Activated CD4-positive, alpha-beta T cell treated with anti-CD3 and anti-CD28 coated beads, Interleukin-2, Interleukin-6, amounts not matched to agents 100 ng/mL and 50 ng/mL, durations not matched to agents 16 hours and 8 hours (primary cell): ENCODE results near the gene TRIM21.
"Not testable (repeated sequence)": the region's sequence is repeated elsewhere in the genome, so short reads cannot be mapped to it uniquely, and the experiment has no call there.

ENCODE experiments used
- DNase-seq: peaks from one replicate; pipeline ENCODE4 v3.0.0-alpha.2; 2020

The TRIM21 gene

DNA sequence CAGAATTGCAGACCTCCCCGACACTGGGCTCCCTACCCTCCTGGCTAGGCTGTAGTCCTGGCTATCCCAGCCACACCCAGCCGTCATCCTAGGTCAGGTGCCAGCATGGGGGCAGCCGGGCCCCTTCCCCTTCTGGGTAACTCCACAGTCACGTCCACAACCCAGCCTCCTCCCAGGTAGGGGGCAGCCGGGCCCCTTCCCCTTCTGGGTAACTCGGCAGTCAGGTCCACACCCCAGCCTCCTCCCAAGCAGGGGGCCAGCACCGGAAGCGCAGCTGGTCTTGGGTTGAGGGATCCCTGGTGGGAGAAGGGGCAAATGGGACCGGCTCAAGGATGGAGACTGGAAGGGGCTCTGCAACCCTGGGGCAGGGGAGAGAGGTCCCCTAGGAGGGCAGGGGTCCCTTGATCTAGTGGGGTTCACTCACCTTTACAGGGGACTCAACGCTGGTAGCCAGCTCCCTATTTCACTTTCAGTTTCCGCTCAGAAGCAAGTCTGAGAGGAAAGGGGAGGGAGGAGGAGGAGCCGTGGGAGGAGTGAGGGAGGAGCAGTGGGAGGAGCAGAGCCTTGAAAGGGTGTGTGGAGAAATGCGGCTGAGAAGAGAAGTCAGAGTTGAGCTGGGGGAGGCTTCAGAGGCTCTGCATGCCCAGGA lies at the start of gene TRIM21:
Gene TRIM21, minus strand, starts transcription at position 494 of the 649 bp plus-strand sequence. CDS start 3,293 bp downstream, outside the sequence.
- peak; percentile 91 for DNase-seq

DNA sequence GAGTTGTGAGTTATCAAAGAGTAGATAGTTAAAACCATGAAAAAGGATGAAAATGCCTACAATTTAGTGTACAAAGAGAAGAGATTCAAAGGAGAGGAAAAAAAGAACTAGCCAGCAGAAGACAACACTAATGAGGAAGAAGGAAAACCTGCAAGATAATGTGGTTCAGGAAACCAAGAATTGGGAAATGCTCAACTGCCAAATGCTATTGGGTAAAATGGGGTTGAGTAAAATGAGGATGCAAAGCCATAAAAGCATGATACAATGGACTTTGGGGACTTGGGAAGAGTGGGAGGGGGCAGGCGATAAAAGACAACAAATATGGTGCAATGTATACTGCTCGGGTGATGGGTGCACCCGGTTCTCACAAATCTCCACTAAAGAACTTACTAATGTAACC lies 48.0 kb upstream of the TRIM21 start:
- DNase-seq = no peak

DNA sequence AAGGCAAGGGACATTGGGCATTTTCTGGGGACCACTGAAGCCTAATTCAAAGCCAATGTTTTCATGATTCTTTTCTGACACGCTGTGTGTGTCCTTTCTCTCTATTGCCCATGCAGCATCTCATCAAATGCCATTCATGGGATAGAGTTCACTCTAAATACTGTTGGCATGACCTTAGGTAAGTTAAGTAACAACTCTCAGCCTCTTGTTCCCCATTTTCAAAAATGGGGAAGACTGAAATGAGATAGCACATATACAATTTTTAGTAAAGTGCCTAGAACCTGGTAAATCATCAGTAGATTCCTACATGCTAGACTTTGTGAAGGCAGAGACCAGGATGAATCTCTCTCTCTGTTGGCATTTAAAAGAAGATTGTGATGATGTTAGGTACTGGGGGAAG lies 42.9 kb upstream of the TRIM21 start:
- no peak for DNase-seq

DNA sequence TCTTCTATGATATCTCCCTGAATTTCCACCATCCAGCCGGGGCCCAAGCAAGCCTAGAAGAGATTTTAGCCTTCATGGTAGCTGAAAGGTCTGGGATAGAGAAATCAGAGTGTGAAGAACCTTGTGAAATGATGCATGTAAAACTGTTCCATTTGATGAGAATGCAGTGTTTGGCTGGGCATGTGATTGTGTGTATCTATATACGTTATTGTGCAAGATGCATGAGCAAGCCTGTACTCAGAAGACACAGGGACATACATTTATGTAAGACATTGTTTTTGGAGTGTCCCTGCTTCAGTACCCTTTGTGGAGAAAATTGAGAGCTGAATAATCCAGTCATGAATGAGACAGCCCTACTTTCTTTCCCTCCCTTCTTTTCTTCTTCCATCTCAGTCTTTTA lies 40.4 kb upstream of the TRIM21 start:
- DNase-seq = no peak

DNA sequence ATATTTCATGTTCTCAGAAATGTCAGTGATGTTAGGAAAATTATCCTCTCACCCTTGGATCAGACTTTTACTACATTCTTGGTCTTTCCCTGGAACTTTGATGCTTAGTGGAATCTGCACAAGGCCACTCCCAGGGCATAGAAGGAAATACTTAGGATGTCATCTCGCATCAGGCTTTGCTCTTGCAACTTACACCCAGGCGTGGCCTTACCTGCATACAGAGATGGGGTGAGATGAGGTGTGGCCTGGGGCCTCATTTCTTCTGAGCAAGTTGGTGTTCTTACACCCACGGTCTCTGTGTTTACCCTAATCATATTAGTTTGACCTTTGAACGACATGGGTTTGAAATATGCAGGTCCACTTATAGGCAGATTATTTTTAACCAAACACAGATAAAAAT lies 36.5 kb upstream of the TRIM21 start:
- DNase-seq = no peak

DNA sequence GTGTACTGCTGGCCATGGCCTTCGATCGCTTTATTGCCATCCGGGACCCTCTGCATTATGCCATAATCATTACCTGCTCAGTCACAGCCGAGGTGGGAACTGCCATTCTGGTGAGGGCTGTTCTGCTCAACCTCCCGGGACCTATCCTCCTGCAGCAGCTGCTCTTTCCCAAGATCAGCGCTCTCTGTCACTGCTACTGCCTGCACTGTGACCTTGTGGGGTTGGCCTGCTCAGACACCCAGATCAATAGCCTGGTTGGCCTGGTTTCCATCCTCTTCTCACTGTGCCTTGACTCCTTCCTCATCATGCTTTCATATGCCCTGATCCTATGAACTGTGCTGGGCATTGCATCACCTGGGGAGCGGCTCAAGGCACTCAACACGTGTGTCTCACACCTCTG lies 24.9 kb upstream of the TRIM21 start:
- no peak for DNase-seq

DNA sequence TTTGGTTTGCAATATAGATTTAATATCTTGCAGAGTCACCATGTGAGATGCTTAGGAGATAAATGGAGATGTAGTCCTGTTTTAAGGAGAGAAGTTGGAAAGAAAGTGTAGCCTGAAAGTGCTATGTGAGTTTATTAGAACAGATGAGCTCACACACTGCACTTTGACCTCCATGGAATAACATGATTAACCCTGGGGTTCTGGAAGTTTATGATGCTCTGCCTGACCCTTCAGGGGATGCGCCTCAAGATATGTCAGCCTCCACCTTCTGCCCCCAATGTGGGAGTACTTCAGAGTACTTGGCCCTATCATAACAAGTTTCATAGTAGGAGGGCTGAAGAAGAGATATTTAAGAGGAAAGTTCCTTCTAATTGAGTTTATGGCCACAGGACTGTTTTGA lies 23.3 kb upstream of the TRIM21 start:
- DNase-seq = no peak

DNA sequence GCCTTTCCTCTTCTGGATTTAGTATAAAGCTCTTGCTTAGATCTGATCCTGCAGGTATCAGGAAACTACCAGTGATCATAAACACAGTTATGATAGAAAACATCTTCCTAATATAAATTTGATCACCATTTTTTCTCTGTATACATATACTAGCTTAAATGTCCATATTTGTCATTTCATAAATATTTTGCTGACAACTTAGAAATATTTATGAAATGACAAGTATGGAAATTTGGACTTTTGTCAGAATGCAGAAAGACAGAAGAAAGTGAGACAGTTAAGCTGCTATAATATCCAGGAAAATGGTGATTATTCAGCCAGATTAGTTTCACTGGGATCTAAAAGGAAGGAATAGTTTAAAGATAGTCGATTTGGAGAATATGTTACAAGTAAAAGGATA lies 22.8 kb upstream of the TRIM21 start:
- no peak for DNase-seq

DNA sequence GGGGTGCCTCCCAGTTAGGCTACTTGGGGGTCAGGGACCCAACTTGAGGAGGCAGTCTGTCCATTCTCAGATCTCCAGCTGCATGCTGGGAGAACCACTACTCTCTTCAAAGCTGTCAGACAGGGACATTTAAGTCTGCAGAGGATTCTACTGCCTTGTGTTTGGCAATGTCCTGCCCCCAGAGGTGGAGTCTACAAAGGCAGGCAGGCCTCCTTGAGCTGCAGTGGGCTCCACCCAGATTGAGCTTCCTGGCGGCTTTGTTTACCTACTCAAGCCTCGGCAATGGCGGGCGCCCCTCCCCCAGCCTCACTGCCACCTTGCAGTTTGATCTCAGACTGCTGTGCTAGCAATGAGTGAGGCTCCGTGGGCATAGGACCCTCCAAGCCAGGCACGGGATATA lies 12.7 kb upstream of the TRIM21 start:
- not testable (repeated sequence) for DNase-seq

DNA sequence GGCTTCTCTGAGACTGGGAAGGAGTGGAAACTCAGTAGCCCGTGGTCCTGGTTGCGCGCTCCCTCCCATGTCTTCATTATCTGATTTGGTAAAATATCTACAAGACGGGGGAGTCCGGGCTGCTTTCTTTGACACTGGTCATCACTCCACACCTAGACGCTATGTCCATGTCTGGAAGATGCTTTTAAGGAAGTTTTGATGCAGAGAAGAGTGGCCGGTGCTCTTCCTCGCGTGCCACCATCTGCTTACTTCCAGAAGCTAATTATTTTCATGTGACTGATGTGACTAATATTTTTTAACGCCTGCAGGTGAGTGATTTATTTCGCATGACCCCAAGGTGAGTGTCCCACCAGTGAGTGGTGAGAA lies 339 bp upstream of the TRIM21 start:
- no peak for DNase-seq

DNA sequence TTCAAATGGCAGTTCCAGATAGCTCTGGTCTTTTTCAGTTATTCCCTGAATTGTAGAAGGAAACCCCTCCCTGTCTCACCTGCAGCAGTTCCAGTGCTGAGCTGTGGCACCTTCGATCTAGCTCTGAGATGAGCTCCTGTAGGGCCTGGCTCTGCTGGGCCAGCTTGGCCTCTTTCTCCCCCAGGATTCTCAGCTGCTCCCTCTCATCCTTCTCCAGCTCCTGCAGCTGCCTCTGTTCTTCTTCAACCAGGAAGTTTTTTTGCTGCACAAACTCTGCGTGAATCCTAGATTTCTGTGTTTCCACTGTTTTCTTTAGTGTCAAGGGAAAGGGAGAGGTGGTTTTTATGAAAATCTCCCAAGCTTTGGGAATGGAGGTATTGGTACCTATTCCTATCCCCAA lies 5.3 kb downstream of the TRIM21 start:
- DNase-seq = no peak

DNA sequence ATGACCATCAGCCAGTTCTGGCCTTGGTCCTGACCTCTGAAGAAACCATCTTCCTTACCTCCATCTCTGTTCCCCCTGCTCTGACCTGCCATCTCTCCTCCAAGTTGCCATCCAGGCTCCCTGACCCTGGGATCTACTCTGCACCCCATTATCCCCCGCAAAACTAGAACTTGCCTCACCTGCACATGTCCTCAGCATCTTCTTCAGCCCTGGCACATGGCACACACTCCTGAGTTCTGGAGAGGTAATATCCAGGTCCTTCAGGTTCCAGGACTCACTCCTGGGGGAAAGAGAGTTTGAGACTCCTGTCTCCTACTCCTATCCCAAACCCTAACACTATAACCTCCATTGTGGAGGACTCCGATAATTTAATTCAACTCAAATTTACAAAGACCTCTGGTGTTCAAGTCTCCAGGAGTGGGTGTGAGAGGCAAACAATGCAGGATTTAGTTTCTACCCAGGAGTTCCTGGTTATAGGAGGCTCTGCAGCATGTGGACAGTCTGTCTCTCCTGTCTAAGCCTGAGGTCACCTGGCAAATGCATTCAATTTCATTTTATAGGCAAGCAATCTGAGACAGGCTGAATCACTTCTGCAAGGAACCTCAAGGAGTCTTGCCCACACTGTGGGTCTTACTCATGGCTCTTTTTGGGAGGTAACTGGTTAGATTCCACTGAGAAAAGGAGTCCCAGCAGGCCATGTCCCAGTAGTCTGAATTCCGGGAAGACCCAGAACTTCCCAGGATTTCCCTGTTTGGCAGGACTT lies 7.3 kb downstream of the TRIM21 start:
- no peak for DNase-seq

DNA sequence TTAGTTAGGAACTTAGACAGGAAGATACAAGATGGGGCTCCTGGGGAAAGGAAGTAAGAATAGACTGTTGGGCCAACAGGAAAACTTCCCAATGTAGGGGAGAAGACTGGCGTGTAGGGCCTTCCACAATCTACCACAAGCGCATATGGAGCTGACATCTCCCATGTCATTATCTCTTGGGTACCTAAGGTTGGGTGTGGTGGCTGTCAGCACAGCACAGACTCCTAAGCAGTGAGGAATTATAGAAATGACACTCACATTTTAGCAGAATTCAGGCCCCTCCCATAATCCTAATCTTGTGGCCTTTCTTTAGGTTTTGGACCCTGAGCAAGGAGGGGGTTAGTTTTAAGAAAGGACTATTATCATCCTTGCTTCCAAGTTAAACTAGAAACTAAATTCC lies 11.6 kb downstream of the TRIM21 start:
- no peak for DNase-seq

DNA sequence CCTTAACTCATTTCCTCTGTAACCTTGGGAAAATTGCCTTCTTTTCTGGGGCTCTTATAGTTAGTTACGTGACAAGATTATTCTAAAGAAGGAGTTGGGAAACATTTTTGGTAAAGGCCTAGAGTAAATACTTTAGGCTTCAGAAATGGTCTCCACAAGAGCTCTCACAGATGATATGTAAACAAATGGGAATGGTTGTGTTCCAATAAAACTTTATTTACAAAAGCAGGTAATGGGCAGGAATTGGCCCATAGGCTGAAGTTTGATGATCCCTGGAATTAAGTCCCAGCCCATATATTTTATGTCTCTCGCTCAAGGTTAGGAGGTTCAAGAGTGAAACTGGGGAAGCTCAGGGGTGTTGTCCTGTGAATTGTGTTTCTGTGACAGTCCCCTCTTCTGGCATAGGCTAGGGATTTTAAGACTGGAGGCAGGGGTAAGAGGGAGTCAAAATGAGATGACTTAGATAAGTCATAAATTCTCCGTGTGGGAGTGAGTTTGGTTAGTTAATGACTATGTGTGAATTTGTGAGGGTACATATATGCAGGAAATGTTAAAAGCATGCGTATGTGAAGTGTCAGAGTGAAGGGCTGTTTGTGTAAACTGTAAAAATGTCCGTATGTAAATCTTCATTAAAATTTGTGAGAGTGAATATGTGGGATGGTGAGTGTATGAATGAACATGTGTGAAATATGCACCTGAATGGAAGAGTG lies 17.9 kb downstream of the TRIM21 start:
- DNase-seq = peak; percentile 39

DNA sequence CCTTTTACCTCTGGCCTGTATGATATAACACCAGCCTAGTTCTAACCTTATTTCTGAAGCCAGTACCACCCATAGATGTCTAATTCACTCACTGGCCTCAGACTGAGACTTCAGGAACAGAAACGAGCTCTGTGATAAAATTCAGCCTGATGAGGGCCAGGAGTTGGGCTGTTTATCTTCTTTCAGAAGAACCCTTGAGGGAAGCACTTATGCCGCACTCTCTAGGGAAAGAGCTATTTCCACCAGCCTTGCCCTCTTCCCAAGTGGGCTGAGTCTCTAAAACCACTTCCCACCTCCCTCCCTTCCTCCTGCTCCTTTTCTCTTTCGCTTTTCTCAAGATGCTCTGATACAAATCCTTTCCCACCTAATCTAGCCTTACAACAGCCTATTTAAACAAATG lies 23.3 kb downstream of the TRIM21 start:
- DNase-seq = no peak

DNA sequence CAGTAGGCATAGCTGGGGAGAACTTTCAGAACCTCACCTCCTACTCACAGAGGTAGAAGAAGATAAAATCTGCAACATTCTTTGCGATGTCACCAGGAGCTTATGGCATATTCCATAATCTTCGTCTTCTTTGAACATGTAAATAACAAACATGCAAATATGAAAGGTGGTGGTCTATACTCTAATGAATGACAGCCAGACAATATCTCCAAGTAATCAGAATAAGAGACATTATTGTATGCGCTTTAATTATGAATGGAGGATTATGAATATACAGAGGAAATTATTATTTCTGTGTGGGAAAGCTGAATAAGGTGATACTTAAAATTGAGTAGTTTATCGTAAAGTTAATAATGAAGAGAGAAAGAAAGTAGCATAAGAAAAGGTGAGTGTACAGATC lies 25.2 kb downstream of the TRIM21 start, which contains the start of gene OR52B4:
Gene OR52B4, minus strand, starts transcription at position 101 of the 400 bp plus-strand sequence. Its CDS starts 91 bp downstream, at position 10.
- no peak for DNase-seq

DNA sequence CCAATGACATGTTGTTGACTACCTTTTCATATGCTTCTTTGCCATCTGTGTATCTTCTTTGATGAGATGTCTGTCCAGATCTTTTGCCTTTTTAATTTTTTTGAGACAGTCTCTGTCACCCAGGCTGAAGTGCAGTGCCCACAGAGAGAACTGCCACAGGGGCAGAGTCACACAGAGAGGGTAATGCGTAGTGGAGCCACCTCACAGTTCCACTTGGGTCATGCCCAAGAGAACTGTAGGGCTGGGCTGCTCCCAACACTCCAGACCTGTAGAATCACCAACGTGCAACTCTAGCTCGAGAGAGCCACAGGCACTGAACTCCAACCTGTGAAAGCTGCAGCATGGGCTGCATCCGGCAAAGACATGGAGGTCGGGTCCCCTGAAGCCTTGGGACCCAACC lies 45.4 kb downstream of the TRIM21 start:
- DNase-seq = not testable (repeated sequence)

DNA sequence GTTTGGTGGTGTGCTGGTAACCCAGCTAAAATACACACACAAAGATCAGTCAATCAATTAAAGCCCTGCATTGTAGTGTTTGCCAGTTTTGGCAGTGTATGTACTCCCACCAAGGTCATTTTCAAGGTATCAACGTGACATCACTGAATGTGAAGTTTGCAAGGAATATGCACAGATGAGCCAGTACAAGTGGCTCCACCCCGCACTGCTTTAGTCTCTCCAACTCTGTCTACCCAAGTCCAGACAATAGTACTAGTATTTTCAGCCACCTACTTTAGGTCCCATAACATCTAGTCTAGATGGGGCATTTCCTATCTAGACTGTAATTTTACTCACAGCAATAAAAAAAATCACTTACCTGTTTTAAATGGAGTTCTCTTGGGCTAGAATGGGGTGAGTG lies 48.1 kb downstream of the TRIM21 start:
- DNase-seq = not testable (repeated sequence)
